Lower leg skin (tissue), 4 donors: Measurements from ENCODE around the gene METTL22. TPM values are rescaled to one million over a fixed set of nuclear protein-coding genes. Genes with fewer than 3 reads are reported as not detected.

Experiments
- DNase-seq, 2 donors: peaks; one replicate each; pipeline ENCODE4 v3.0.0-alpha.2; 2019; ENCODE audit warnings: low spot score in 2 of 2
- H3K4me3 ChIP-seq: fragments of 200-600 bp; sonication (generic); 2 replicates; pipeline ENCODE4 v1.5.1; 2017; ENCODE audit warnings: mild to moderate bottlenecking, low read depth; ENCODE audit not compliant: poor library complexity, severe bottlenecking
- POLR2A ChIP-seq, 2 donors: fragments of 450-650 bp; IDR thresholded peaks; one replicate each; pipeline ENCODE4 v1.6.1; 2016 to 2017; ENCODE audit warnings: antibody characterized with exemption in 2 of 2, mild to moderate bottlenecking in 1 of 2, moderate library complexity in 1 of 2
- WGBS, 2 donors: methylation state at CpG; one replicate each; pipeline ENCODE4 v1.1.5; 2018; 5-methylcytosine and 5-hydroxymethylcytosine counted together
- intact Hi-C: fragments of 100-400 bp; cut with DNase I; formaldehyde crosslinking; loops from one replicate; pipeline ENCODE4 v1.15.0; 2023; ENCODE audit warnings: low total_unique reads
- total RNA-seq, 4 donors: library from RNA; depleted of rRNA; stranded (reverse); fragments of >200 nt; gene quantifications; one replicate each; pipeline ENCODE4 v1.1.0, GENCODE V29; 2016
- TF ChIP-seq, protein P1 (sequence below), 3 donors: fragments of 450-650 bp; IDR thresholded peaks; one replicate each; pipeline ENCODE4 v1.5.1; 2016; ENCODE audit warnings: antibody characterized with exemption in 3 of 3, mild to moderate bottlenecking in 3 of 3, moderate library complexity in 2 of 3

Gene METTL22
- total RNA-seq, 4 donors from 2014 or later, result 12.9 to 49.0 (median 21.1) TPM

DNA sequence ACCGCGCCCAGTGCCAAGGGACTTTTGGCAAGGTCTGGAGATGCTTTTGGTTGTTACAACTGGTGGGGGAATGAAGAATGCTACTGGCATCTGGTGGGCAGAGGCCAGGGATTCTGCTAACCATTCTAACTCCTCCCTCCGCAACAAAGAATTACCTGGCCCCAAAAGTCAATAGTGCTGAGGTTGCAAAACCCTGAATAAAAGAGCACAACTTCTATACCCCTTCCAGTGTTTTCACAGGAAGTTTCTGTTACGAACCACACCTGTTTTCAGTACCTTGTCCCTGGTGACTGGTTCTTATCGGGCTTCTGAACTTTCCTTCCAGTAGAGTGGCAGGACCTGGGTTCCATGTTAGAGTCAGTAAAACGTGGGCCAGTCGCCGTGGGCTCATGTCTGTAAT lies 70.2 kb downstream of the METTL22 start:
- 79 to 84% methylated on average over 8 of the region's 8 CpGs for WGBS, 2 donors
- TF ChIP-seq POLR2A (IDR thresholded peaks at IDR 0.05), result no peak
- TF ChIP-seq, protein P1, sequence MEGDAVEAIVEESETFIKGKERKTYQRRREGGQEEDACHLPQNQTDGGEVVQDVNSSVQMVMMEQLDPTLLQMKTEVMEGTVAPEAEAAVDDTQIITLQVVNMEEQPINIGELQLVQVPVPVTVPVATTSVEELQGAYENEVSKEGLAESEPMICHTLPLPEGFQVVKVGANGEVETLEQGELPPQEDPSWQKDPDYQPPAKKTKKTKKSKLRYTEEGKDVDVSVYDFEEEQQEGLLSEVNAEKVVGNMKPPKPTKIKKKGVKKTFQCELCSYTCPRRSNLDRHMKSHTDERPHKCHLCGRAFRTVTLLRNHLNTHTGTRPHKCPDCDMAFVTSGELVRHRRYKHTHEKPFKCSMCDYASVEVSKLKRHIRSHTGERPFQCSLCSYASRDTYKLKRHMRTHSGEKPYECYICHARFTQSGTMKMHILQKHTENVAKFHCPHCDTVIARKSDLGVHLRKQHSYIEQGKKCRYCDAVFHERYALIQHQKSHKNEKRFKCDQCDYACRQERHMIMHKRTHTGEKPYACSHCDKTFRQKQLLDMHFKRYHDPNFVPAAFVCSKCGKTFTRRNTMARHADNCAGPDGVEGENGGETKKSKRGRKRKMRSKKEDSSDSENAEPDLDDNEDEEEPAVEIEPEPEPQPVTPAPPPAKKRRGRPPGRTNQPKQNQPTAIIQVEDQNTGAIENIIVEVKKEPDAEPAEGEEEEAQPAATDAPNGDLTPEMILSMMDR (IDR thresholded peaks at IDR 0.05), result no peak
- H3K4me3 ChIP-seq, result no peak overlapping the region
- DNase-seq, result no peak
- intact Hi-C loops, result no loop called here

DNA sequence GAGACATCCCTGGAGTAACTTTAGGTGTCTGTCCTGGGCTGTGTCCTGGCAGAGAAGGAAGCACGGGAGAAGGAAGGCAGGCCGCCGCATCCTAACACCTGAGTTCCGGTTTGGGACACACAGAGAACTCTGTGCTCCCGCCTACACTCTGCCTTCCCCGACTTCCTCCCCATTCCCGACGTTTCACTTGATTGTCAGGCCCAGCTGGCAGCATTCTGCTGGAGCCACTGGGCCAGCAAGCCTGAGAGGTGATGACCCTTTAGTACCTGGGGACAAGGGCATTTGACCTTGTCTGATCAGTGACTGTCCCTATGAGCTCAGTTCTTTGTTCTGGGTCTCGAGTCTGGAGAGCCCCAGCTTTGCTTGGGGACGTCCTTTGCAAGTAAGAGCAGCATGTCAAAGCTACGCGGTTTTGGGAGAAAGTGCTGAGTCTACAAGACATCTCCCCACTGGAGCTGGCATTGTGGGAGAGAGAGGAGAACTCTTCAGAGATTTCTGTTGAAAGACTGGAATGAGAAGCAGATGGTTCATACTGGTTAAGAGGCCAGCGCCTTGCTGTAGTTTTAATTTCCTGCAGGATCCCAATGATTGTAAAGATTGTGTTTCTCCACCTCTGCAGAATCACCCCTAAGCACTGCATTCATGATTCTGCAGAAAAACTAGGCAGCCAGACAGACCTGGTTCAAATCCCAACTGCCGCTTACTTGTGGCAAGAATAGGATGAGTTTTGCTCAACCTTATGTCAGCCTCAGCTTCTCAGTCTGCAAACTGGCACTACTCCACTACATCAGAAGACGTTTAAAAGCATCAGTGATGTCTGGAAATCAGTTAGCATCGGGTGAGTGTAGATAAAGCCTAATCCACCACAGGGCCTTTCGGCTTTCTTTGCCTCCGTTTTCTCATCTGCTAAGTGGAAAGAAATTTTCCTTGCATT lies 73.6 kb downstream of the METTL22 start:
- no peak overlapping the region for H3K4me3 ChIP-seq
- TF ChIP-seq POLR2A (IDR thresholded peaks at IDR 0.05), result no peak
- TF ChIP-seq, protein P1 (IDR thresholded peaks at IDR 0.05), result no peak
- no peak for DNase-seq
- WGBS, 2 donors, result 65 to 70% methylated on average over 18 of the region's 18 CpGs
- intact Hi-C loops, result no loop called here

DNA sequence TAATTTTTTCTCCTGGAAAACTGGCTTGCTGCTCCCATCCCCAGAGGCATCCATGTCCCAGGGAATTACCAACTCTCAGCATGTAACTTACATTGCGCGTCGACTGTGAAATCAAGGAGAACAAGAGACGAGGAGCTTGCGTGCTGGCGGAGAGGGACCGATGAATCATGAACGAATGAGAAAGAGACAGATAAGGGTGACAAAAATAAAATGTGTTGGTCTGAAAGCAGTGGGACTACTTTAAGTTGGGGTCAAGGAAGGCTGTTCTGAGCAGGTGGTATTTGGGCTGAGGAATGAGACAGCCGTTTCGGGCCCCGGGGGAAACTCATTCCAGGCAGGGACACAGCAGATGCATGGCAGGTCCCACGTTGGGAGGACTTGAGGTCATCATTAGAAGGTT lies 75.4 kb downstream of the METTL22 start:
- DNase-seq, result no peak
- intact Hi-C loops, result no loop called here
- WGBS, 2 donors, result 80 to 90% methylated on average over 12 of the region's 12 CpGs
- TF ChIP-seq POLR2A (IDR thresholded peaks at IDR 0.05), result no peak
- TF ChIP-seq, protein P1 (IDR thresholded peaks at IDR 0.05), result no peak
- H3K4me3 ChIP-seq, result no peak overlapping the region

DNA sequence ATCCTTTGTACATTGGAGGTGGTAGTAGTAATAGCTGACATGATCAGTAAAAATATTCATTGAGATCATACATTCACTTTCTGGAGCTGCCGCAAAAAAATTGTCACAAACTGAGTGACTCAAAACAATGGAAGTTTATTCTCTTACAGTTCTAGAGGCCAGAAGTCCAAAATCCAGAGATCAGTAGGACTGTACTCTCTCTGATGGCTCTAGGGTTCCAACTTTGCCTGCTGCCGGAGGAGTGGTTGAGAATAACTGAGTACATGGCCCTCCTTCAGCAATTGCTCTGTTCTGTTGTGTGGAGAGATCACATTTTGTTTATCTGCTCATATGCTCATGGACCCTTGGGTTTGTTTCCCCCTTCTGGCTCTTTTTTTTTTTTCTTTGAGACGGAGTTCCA lies 76.5 kb downstream of the METTL22 start:
- DNase-seq, result no peak
- intact Hi-C loops, result no loop called here
- WGBS, 2 donors, result 24 to 31% methylated on average over 3 of the region's 3 CpGs
- H3K4me3 ChIP-seq, result no peak overlapping the region
- no peak for TF ChIP-seq POLR2A (IDR thresholded peaks at IDR 0.05)
- TF ChIP-seq, protein P1 (IDR thresholded peaks at IDR 0.05), result no peak

Other genes with a start within 250 kb of the METTL22 start
- not detected for gene TMEM114, start 31.2 kb upstream of the METTL22 start, total RNA-seq
- 1 to 10 TPM; 1.5 to 5.1 (median 2.6) TPM for gene ABAT, start 52.9 kb downstream of the METTL22 start, total RNA-seq
- gene TMEM186, start 175.9 kb downstream of the METTL22 start, total RNA-seq, result 10 to 100 TPM in 3 of 4 donors, 1 to 10 TPM in 1; 7.5 to 11.2 (median 10.8) TPM
- 10 to 100 TPM; 20.5 to 41.8 (median 26.8) TPM for gene PMM2, start 176.1 kb downstream of the METTL22 start, total RNA-seq
- gene CARHSP1, start 247.3 kb downstream of the METTL22 start, total RNA-seq, result 10 to 100 TPM; 42.2 to 47.8 (median 44.2) TPM